HG03175 (cell line): Measurements from ENCODE around the gene STRC.
"Not testable (repeated sequence)": the region's sequence is repeated elsewhere in the genome, so short reads cannot be mapped to it uniquely, and the experiment has no call there.

Source experiments
- ATAC-seq: cut with Tn5 transposase; IDR thresholded peaks from one replicate; pipeline ENCODE4 v1.9.1; 2021; ENCODE audit warnings: mild to moderate bottlenecking, moderate library complexity; ENCODE audit not compliant: unreplicated experiment

The STRC gene

DNA sequence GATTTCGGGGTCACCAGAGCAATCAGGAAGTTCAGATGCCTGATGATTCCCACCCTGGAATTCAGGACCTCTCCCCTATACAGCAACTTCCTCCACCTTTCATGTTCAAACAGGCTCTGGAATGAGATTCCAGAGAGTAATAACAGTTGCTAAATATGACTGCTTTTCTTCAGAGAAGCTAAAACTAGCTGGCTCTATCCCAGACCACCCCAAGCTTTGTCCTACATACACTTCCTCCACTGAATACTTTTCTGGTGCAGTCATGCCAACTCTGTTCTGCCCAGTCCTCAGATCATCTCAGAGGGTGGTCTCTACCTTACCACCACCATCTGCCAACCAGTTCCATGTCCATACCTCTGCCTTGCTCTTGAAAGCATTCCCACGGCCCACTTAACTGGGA, 52.0 kb downstream of the STRC start:
- not testable (repeated sequence) for ATAC-seq

DNA sequence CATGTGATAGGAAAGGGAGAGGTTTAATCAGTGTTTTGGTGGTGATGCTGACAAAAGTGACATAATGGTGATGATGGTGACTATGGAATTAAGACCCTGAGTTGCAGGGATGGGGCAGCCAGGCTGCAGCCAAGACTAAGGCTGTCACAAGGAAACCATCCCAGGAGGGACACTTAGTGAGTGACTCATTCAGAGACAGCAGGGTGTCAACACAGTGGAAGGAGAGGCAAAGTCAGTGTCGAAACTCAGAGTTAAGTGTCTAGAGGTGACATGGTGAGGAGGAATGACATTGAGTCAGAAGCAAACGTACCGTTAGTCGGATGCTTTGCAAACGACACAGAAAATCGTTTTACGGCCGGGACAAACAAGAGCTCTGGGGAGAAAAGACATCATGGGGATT, 54.8 kb downstream of the STRC start:
- ATAC-seq = not testable (repeated sequence)

DNA sequence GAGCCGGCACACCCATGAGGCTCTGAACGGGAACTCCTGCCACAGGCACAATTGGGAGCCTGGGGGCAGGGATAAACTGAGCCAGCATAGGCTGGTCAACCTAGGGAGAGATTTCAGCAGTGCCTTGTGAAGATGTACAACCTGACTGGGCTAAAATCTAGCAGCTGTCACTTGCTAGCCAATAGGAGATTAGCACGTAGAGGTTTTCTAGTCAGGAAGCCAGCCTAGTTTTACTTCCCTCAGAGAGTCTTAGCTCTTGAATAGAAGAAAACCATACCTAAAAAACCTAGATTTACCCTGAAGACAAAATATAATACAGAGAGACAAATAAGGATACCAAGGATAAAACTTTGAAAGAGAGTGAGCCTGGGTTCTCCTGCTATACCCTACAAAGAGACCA, 55.8 kb downstream of the STRC start:
- ATAC-seq = not testable (repeated sequence)

DNA sequence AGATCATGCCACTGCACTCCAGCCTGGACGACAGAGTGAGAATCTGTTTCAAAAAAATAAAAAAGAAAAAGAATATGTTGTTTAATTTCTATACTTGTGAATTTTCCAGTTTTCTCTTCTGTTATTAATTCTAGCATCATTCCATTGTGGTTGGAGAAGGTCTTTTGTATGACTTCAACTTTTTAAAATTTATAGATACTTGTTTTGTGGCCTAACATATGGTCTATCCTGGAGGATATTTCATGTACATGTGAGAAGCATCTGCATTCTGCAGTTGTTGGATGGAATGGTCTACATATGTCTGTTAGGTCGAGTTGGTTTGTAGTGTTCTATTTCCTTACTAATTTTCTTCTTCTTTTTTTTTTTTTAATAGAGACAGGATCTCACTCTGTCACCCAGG, 65.6 kb downstream of the STRC start:
- no peak for ATAC-seq

DNA sequence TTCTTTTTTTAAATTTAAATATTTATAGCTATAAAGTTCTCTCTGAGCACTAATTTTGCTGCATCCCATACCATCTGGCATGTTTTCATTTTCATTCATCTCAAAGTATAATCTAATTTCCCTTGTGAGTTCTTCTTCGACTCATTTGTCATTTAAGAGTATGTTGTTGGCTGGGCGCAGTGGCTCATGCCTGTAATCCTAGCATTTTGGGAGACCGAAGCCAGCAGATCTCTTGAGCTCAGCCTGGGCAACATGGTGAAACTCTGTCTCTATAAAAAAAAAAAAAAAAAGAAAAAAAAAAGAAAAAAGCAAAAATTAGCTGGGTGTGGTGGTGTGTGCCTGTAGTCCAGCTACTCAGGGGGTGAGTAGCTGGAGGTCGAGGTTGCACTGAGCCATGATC, 66.3 kb downstream of the STRC start:
- no peak for ATAC-seq

DNA sequence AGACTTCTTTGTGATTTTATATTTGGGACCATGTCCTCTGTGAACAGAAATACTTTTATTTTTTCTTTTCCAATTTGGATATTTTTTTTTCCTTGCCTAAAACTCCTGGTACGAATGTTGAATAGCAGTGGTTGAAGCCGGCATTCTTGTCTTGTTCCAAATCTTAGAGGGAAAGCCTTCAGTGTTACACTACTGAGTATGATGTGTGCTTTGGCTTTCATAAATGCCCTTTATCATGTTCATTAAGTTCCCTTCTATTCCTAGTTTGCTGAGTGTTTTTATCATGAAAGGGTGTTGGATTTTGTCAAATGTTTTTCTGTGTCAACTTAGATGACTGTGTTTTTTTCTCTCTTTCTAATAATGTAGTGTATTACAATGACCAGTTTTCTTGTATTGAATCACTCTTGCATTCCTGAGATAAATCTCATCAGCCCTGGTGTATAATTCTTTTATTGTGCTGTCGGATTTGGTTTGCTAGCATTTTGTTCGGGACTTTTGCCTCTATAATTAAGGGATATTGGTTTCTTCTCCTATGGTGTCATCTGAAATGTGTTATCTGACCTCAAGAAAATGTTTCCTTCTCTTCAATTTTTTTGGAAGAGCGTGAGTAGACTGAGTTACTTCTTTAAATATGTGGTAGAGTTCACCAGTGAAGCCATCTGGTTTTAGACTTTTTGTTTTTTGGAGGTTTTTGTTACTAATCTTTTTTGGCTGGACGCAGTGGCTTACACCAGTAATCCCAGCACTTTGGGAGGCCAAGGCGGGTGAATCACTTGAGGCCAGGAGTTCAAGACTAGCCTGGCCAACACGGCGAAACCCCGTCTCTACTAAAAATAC, 67.9 kb downstream of the STRC start:
- no peak for ATAC-seq
